Measurements from ENCODE around the gene CNTD1.

DNA sequence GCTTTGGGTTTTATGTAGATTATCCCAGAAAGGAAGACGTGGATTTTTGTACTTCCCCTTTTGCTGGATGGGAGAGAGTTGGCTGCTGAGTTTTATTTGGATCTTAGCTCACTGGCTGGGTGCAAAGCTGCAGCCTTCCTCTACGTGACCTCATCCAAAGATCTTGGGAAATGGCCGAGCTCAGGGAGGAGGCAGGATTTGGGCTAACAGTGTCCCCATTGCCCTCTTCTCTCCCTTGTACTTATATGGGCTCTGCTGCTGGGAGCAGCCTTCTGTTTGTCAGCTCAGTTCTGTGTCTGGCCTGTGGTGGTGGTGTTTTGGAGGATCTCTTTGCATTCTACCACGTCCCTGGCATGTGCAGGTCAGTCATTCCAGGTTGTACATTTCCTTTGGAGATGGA is 54.3 kb downstream of the CNTD1 start:
- TF ChIP-seq, protein P1, sequence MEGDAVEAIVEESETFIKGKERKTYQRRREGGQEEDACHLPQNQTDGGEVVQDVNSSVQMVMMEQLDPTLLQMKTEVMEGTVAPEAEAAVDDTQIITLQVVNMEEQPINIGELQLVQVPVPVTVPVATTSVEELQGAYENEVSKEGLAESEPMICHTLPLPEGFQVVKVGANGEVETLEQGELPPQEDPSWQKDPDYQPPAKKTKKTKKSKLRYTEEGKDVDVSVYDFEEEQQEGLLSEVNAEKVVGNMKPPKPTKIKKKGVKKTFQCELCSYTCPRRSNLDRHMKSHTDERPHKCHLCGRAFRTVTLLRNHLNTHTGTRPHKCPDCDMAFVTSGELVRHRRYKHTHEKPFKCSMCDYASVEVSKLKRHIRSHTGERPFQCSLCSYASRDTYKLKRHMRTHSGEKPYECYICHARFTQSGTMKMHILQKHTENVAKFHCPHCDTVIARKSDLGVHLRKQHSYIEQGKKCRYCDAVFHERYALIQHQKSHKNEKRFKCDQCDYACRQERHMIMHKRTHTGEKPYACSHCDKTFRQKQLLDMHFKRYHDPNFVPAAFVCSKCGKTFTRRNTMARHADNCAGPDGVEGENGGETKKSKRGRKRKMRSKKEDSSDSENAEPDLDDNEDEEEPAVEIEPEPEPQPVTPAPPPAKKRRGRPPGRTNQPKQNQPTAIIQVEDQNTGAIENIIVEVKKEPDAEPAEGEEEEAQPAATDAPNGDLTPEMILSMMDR (IDR thresholded peaks at IDR 0.05), result no peak
- no peak for TF ChIP-seq ZFX (IDR thresholded peaks at IDR 0.05; ENCODE audit: borderline replicate concordance)

All from 22Rv1 (cell line).